GM21381 (cell line): ENCODE data around the gene TESK2.
"Not testable (repeated sequence)": the region's sequence is repeated elsewhere in the genome, so short reads cannot be mapped to it uniquely, and the experiment has no call there.

Source experiments
- ATAC-seq: cut with Tn5 transposase; IDR thresholded peaks from one replicate; pipeline ENCODE4 v1.9.1; 2021; ENCODE audit warnings: mild to moderate bottlenecking, moderate library complexity; ENCODE audit not compliant: unreplicated experiment

The TESK2 gene, protein sequence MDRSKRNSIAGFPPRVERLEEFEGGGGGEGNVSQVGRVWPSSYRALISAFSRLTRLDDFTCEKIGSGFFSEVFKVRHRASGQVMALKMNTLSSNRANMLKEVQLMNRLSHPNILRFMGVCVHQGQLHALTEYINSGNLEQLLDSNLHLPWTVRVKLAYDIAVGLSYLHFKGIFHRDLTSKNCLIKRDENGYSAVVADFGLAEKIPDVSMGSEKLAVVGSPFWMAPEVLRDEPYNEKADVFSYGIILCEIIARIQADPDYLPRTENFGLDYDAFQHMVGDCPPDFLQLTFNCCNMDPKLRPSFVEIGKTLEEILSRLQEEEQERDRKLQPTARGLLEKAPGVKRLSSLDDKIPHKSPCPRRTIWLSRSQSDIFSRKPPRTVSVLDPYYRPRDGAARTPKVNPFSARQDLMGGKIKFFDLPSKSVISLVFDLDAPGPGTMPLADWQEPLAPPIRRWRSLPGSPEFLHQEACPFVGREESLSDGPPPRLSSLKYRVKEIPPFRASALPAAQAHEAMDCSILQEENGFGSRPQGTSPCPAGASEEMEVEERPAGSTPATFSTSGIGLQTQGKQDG

DNA sequence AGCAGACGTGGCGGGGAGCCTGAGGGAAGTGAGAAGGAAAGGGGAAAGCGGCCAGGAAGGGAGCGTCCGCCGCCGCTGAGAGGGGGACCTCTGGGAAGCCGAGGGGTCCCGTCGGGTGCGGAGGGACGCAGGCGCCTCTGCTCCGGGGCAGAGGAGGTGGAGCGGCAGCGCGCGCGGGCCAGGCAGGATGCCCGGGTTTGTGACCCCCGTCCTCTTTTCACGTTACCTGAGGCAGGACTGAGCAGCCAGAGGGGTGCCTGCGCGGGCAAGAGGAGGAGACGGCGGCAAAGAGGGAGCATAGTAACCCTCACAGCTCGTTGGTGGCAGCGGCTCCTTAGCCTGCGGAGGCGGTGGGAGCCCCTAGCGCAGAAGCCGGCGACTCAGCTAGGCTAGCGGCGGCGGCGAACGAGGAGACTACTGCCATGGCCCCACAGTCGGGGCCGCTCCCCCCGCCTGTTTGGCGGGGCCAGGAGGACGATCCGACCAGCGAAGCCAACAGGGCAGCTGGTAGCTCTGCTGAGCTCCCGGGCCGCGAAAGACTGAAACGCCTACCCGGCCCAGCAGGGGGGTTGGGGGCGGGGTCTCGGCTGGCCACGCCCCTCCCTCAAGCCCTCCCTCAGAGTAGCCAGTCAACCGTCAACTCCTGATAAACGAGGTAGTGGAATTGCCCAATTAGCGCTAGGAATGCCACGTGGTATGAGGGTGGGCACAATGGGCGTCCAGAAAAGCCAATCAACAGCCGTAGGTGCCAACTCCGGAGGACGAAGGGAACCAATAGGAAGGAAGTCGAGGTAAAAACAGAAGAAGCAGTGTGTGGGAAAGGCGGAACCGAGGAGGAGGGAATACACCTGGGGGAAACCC, at the start of gene TESK2:
TESK2 (minus strand) TSS at position 538 of the 861 bp plus-strand sequence. CDS start 33,378 bp downstream, outside the sequence.
- ATAC-seq, result peak; percentile 86

DNA sequence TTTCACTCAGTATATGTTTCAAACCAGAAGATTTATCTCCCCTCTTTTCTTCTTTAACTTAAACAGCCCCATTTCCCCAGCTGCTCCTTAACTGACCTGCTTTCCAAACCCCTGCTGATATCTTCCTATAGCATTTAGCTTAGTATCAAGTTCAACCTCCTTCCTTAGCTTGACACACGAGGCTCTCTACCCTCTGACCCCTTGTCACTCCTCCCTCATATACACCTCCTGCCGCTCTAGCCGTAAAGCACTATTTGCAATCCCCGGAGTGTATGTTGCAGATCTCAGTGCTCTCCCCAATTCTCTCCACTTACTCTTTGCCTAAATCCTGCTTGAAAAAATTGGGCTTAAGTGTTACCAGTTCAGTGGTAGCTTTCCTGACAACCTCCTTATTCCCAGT, 45.9 kb upstream of the TESK2 start:
- no peak for ATAC-seq

DNA sequence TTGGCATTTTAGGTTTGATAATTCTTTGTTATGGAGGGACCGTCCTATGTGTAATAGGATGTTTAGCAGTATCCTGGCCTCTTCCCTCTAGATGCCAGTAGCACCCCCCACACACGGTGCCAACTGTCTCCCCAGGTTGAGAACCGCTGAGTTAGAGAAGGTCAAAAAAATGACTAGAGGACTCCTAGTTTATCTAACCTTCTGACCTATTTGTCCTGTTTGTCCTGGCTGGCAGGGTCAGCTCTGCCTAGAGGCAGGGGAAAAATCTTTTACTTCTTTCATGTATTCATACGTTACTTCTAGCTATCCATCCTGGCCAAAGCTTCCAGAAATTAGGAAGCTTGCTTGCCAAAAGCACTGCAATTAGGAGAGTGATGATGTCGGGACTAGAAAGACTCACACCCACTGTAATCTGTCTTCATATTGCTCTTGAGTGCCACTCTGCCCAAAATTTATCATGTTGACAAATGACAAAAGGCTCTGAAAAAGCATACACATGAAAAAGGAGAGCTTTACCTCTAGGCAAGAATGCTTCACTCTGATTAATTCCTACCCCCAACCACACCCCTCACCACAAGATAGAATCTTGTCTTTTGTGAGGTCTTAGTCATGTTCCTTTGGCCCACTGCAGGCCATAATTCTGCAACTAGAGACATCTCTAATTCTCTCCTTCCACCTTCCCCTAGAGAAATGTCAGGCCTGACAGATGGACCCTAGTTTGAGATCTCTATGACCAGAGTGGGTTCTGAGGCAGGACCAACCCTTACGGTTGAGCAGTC, 45.2 kb upstream of the TESK2 start:
- no peak for ATAC-seq

DNA sequence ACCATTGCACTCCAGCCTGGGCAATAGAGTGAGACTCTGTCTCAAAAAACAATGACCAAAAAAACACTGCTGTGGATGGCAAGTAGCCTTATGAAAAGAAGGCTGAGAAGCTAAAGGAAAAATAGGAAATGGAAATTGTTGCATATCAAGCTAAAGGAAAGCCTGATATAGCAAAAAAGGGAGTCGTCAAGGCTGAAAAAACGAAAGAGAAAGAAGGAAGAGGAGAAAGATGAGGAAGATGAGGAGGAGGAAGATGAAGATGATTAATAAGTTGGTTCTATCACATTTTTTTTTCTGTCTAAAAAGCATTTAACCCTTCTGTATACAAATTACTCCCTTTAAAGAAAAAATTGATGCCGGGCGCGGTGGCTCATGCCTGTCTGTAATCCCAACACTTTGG, 40.9 kb upstream of the TESK2 start:
- ATAC-seq, result no peak

DNA sequence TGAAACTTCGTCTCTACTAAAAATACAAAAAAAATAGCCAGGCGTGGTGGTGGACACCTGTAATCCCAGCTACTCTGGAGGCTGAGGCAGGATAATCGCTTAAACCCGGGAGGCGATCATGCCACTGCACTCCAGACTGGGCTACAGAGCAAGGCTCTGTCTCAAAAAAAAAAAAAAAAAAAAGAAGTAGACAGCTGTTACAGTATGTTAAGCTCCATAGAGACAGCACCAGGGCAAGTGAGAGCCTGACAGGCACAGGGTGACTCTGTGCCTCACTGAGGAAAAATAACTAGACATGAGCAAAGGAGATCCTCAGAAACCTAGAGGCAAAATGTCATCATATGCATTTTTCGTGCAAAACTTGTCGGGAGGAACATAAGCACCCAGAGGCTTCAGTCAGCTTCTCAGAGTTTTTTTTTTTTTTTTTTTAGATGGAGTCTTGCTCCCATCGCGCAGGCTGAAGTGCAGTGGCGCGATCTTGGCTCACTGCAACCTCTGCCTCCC, 39.7 kb upstream of the TESK2 start:
- no peak for ATAC-seq

DNA sequence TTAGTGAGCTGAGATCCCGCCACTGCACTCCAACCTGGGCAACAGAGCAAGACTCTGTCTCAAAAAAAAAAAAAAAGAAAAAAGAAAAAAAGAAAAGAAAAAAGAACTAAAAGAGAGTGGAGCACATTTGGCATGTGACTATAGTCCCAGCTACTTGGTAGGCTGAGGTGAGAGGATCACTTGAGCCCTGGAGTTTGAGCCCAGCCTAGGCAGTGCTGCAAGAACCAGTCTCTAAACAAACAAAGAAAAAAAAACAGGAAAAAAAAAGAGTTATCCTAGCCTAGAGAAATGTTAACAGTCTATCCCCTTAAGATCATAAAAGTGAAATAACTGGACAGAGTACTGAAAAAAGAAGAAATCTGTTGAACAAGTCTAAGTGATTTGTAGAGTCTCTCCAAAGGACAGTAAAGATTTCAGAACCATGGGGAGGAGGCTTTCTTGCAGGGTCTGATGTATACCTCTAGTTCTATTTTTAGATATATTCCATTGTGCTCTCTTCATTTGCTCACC, 35.2 kb upstream of the TESK2 start:
- ATAC-seq, result no peak

DNA sequence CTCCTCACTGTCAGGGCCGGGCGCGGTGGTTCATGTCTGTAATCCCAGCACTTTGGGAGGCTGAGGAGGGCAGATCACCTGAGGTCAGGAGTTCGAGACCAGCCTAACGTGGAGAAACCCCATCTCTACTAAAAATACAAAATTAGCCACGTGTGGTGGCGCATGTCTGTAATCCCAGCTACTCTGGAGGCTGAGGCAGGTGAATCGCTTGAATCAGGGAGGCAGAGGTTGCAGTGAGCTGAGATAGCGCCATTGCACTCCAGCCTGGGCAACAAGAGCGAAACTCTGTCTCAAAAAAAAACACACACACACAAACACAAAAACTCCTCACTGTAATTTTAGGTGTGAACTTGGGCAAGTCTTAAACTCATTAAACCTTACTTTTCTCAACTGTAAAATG, 33.0 kb upstream of the TESK2 start:
- not testable (repeated sequence) for ATAC-seq

DNA sequence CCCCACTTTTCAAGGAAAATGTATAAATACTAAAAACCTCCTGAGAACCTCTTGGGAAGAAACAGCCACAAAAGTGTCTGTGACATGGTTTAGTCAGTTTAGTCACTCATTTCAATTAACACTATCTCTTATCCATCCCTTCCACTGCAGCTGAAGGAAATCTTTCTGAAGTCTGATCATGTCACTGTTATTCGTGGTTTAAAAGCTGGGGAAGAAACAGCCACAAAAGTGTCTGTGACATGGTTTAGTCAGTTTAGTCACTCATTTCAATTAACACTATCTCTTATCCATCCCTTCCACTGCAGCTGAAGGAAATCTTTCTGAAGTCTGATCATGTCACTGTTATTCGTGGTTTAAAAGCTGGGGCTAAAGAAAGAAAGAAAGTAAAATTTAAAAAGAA, 32.6 kb upstream of the TESK2 start:
- not testable (repeated sequence) for ATAC-seq

DNA sequence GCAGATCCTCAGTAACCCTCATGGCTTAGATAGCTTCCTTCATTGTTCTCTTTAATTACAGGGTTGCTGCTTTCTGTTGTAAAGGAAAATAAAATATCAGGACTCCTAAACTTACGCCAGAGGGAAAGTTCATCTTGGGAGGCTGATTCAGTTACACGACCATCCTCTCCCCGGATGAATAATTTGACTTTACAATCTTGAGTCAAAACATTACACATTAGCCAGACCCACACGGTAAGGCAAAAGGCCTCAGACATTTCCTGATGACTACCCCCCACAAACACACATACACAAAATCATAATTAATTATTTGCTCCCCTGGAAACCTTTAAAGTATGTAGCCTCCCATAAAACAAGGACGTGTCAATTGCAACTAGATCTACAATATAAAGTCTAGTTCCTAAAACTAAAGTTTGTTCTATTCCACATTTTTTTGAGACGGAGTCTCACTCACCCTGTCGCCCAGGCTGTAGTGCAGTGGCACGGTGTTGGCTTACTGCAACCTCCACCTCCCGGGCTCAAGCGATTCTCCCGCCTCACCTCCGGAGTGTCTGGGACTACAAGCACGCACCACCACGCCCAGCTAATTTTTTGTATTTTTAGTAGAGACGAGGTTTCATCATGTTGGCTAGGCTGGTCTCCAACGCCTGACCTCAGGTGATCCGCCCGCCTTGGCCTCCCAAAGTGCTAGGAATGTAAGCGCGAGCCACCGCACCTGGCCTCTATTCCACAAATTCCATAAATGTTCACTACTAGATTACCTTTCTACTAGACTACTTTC, 31.6 kb upstream of the TESK2 start:
- no peak for ATAC-seq

DNA sequence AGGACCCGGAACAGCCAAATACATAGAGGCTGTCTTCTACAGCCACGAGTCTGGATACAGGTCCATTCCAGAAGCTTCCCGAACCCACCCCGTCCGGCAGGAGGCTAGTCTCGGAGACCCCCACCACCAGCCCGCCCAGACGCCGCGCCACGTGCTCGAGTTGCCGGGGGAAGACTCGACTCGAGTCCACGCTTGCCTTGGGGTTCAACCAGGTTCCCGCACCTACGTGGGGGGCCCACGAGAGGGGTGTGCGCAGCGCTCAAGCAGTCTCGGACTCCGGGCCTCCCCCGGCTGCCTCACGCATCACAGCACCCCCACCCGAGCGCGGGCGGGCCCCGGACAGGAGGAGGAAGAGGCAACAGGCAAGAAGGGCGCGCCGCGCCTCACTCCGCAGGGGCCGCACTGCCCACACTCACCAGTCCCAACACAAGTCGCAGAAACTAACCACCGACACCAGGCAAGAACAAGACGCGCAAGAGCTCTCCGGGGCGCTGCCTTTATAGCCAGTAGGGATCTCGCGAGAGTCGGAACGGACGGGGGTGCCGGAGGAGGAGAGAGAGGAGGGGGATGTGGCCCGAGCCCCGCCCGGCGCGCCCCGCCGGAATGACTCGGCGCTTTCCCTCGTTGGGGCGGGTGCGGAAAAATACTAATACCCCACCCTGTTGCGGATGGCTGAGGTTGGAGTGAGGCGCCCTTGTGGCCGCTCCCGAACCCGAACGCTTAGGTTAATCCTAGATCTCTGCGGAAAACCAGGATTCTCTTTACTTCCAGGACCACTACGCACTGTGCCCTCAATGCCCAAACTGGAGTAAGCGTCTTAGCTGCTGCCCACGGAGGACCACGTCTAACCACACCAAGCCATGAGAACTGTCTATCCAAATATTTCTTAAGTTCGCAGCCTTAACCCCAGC, 30.7 kb upstream of the TESK2 start, which contains the start of gene PRDX1:
PRDX1 (minus strand) TSS at position 472 of the 911 bp plus-strand sequence. CDS start 2,841 bp downstream, outside the sequence.
- peak; percentile 80 for ATAC-seq

DNA sequence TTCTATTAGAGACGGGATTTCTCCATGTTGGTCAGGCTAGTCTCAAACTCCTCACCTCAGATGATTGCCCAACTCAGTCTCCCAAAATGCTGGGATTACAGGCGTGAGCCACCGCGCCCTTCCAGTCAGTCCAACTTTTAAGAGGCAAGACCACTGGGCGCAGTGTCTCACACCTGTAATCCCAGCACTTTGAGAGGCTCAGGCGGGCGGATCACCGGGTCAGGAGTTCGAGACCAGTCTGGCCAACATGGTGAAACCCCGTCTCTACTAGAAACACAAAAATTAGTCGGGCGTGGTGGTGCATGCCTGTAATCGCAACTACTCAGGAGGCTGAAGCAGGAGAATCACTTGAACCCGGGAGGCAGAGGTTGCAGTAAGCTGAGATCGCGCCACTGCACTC, 28.8 kb upstream of the TESK2 start:
- ATAC-seq, result not testable (repeated sequence)

DNA sequence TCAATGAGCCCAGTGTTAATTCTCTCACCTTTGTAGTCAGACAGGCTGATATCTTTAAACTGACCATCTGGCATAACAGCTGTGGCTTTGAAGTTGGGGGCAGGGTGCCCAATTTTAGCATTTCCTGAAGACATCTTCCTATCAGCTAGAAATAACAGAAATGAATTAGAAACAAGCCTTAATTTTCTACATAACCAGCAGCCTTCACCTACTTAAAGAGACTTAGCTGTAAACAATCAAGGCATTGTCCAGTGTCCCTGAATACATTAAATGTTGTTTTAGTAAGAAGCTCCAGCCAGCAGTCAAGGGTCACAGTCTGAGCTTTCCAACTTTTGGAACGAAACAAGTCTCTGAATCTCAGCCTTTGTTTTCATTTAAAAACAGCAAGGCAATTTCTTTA, 27.9 kb upstream of the TESK2 start:
- ATAC-seq, result no peak

DNA sequence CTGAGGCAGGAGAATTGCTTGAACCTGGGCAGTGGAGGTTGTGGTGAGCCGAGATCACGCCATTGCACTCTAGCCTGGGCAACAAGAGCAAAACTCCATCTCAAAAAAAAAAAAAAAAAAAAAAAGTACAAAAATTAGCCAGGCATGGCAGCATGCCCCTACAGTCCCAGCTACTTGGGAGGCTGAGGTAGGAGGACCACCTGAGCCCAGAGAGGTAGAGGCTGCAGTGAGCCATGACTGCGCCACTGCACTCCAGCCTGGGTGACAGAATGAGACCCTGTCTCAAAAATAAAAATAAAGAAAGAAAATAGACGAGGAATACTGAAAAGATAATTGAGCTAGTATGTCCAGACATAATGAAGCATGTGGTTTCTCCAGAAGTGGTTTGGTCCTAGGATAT, 27.4 kb upstream of the TESK2 start:
- ATAC-seq, result not testable (repeated sequence)

DNA sequence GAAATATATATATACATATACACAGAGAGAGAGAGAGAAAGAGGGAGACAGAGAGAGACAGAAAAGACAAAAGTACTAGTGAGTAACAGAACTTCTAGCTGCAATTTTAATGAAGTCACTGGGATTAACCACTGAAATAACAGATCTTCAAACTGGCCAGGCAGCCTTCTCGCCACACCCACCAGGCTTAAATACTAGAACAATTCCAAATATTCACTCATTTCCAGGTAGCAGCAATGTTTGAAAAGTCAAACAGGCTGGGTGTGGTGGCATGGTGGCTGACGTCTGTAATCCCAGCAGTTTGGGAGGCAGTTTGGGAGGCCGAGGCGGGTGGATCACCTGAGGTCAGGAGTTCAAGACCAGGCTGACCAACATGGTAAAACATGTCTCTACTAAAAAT, 25.5 kb upstream of the TESK2 start:
- no peak for ATAC-seq

DNA sequence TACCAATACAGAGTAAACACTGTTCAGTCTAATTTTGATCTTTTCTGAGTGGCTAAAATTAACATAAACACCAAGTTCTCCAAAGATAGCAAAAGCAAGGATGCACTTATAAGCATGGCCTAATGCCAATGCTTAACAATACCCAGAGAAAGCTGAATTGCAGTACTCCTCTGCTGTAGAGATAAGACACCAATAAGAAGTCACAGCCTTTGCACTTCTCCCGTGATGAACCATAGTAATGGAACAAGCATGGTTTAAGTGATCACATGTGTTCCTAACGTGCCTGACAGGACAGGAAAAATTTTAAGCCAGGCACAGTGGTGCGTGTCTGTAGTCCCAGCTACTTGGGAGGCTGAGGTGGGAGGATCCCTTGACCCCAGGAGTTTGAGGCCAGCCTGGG, 25.1 kb upstream of the TESK2 start:
- no peak for ATAC-seq

DNA sequence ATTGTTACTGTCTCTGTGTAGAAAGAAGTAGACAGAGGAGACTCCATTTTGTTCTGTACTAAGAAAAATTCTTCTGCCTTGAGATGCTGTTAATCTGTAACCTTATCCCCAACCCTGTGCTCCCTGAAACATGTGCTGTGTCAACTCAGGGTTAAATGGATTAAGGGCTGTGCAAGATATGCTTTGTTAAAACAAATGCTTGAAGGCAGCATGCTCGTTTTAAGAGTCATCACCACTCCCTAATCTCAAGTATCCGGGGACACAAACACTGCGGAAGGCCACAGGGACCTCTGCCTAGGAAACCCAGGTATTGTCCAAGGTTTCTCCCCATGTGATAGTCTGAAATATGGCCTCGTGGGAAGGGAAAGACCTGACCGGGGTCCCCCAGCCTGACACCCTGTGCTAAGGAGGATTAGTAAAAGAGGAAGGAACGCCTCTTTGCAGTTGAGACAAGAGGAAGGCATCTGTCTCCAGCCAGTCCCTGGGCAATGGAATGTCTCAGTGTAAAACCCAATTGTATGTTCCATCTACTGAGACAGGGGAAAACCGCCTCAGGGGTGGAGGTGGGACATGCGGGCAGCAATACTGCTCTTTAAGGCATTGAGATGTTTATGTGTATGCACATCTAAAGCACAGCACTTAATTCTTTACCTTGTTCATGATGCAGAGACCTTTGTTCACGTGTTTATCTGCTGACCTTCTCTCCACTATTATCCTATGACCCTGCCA, 22.7 kb upstream of the TESK2 start:
- ATAC-seq, result not testable (repeated sequence)

DNA sequence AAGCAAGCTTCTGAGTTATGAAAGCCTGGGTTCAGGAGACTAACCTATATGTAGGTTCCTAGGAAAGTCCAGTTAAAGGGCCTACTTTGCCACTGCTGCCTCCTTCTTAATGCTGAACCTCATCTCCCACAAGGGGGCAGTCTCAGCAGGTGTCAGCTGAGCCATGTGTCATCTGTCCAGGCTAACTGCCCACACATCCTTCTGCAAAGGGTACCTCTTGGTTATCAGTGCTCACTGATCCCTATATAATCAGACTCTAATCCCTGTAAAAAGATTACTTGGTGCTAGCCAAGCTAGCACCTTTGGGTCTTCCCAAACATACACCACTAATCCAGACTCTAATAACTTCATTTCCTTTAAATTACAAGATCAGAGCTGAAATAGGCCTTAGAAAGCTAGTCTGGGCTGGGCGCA, 21.7 kb upstream of the TESK2 start:
- ATAC-seq, result no peak
